Gastrocnemius medialis (tissue), 4 donors: ENCODE data around the gene MAPK14. TPM values are rescaled to one million over a fixed set of nuclear protein-coding genes. Genes with fewer than 3 reads are reported as not detected.

Experiments
- ATAC-seq, 2 donors: fragments of 150-250 bp; one replicate each; pipeline ENCODE4 v1.9.1; 2016
- DNase-seq, 2 donors: peaks; one replicate each; pipeline ENCODE4 v3.0.0-alpha.2; 2019
- H3K27ac ChIP-seq, 4 donors: fragments of 200-600 bp; sonication (generic); 1 replicate in 1 of 4; 2 replicates in 3 of 4; pipeline ENCODE4 v1.5.1; 2016 to 2018; ENCODE audit warnings: mild to moderate bottlenecking in 2 of 4, moderate library complexity in 1 of 4
- H3K27me3 ChIP-seq, 3 donors: fragments of 200-600 bp; sonication (generic) in 2 of 3; 1 replicate in 1 of 3; 2 replicates in 2 of 3; pipeline versions ENCODE4 v1.5.1 to v1.6.0; 2016 to 2019; ENCODE audit warnings: mild to moderate bottlenecking in 1 of 3, moderate library complexity in 1 of 3
- H3K36me3 ChIP-seq, 2 donors: fragments of 200-600 bp; sonication (generic) in 1 of 2; one replicate each; pipeline ENCODE4 v1.5.1; 2017 to 2018
- H3K4me1 ChIP-seq, 2 donors: fragments of 200-600 bp; sonication (generic) in 1 of 2; one replicate each; pipeline ENCODE4 v1.5.1; 2016 to 2017; ENCODE audit warnings: mild to moderate bottlenecking in 2 of 2
- H3K4me3 ChIP-seq, 4 donors: fragments of 200-600 bp; sonication (generic) in 3 of 4; 1 replicate in 1 of 4; 2 replicates in 3 of 4; pipeline ENCODE4 v1.5.1; 2016 to 2019; ENCODE audit warnings: mild to moderate bottlenecking in 2 of 4
- H3K9me3 ChIP-seq, 3 donors: fragments of 200-600 bp; sonication (generic) in 2 of 3; 1 replicate in 1 of 3; 2 replicates in 2 of 3; pipeline ENCODE4 v1.5.1; 2016 to 2019
- POLR2A ChIP-seq, 2 donors: fragments of 450-650 bp; IDR thresholded peaks; one replicate each; pipeline ENCODE4 v1.6.1; 2017; ENCODE audit warnings: antibody characterized with exemption in 2 of 2, mild to moderate bottlenecking in 2 of 2, moderate library complexity in 2 of 2
- in situ Hi-C, 4 donors: fragments of 200-750 bp; cut with MboI; loops; one replicate each; pipeline versions ENCODE4 v1.15.0 to v1.8.0; 2017; ENCODE audit warnings: low sequenced_read_pairs in 4 of 4
- intact Hi-C: fragments of 100-400 bp; cut with DNase I; formaldehyde crosslinking; loops from one replicate; pipeline ENCODE4 v1.15.1; 2023; ENCODE audit warnings: low total_unique reads
- total RNA-seq, 4 donors: library from RNA; depleted of rRNA; stranded (reverse); fragments of >200 nt; gene quantifications; one replicate each; pipeline versions ENCODE4 v1.1.0 to v1.2.3, GENCODE V29; 2016
- TF ChIP-seq, protein P1 (sequence below), 5 experiments: fragments of 450-650 bp in 3 of 5; fragments of 200-600 bp in 2 of 5; sonication (generic) in 2 of 5; IDR thresholded peaks in 4 of 5; conservative IDR thresholded peaks in 1 of 5; 1 replicate in 4 of 5; 2 replicates in 1 of 5; pipeline ENCODE4 v1.5.1; 2016 to 2019; ENCODE audit warnings: antibody characterized with exemption in 5 of 5, mild to moderate bottlenecking in 3 of 5, moderate library complexity in 3 of 5

MAPK14 gene
- total RNA-seq, 4 donors from 2014 or later, result 37.6 to 42.4 (median 40.2) TPM

- intact Hi-C loops (no loop called here), in situ Hi-C loops (loop anchor here in 2 of 4 donors (10.0 to 25.0 kb wide), 2 partner anchors 78 to 245 kb away; partner anchors contain the start of gene BRPF3 (in 1 of the 2))
- no peak for ATAC-seq
- Histone ChIP-seq H3K9me3 (no peaks in the 10 kb centered on the region), H3K4me1 (peaks cover 19 to 49% of the 10 kb centered on the region in 2 donors), H3K27me3 (no peaks in the 10 kb centered on the region), H3K27ac (peak overlapping the region in 1 of 4 donors; percentile 51), H3K36me3 (peaks cover 0 to under 1% of the 10 kb centered on the region in 2 donors), H3K4me3 (no peak overlapping the region)
- TF ChIP-seq, protein P1, sequence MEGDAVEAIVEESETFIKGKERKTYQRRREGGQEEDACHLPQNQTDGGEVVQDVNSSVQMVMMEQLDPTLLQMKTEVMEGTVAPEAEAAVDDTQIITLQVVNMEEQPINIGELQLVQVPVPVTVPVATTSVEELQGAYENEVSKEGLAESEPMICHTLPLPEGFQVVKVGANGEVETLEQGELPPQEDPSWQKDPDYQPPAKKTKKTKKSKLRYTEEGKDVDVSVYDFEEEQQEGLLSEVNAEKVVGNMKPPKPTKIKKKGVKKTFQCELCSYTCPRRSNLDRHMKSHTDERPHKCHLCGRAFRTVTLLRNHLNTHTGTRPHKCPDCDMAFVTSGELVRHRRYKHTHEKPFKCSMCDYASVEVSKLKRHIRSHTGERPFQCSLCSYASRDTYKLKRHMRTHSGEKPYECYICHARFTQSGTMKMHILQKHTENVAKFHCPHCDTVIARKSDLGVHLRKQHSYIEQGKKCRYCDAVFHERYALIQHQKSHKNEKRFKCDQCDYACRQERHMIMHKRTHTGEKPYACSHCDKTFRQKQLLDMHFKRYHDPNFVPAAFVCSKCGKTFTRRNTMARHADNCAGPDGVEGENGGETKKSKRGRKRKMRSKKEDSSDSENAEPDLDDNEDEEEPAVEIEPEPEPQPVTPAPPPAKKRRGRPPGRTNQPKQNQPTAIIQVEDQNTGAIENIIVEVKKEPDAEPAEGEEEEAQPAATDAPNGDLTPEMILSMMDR (IDR thresholded peaks at IDR 0.05 in 4 of 5, conservative IDR thresholded peaks at IDR 0.05 in 1 of 5), result no peak
- TF ChIP-seq POLR2A (IDR thresholded peaks at IDR 0.05), result no peak
- DNase-seq, result no peak
Measured at GRCh38 chr6:36116943-36117342, 89.3 kb downstream of the MAPK14 start.

DNA sequence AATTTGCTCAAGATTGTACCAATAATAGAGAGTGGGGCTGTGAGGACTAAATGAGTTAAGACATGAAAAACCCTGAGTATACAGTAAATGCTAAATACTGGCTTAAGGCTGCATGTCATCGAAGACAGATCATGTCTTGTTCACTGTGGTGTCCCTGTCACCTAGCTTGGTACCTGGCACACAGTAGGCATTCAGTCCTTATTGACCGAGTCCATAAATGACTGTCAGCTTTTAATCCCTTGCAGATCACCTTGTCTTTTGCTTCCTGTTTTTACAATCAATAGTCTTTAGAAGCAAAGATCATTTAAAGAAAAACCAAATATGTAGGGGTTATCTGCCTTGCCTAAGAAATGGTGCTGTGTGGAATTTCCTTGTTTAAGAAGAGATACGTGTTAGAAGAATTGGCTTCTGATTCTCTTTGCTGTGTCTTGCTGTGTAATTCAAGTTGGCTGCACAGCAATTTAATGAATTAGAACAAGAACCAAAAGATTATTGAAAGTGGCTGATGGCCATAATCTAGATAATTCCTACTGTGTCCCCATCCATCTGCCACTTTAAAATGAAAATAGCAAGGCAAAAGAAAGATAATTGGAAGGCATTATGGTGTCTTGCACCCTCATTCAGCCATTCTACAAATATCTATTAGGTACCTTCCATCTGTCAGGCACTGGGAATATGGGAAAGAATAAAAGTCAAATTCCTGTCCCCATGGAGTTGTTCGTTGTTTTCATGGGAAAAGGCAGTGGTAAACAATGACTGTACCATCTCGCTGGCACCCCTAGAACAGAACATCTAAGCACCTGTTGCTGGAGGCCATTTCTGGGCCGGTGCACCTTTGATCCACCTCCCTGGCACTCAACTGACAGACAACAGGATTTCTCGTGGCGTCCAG is 90.3 kb downstream of the MAPK14 start:
- Histone ChIP-seq H3K4me1 (peaks cover 19 to 49% of the 10 kb centered on the region in 2 donors), H3K9me3 (no peaks in the 10 kb centered on the region), H3K27me3 (no peaks in the 10 kb centered on the region), H3K27ac (peak overlapping the region; percentile 51 to 59 (median 54)), H3K36me3 (no peaks in the 10 kb centered on the region), H3K4me3 (no peak overlapping the region)
- intact Hi-C loops (no loop called here), in situ Hi-C loops (loop anchor here in 2 of 4 donors (10.0 to 25.0 kb wide), 2 partner anchors 77 to 244 kb away; partner anchors contain the start of gene BRPF3 (in 1 of the 2))
- no peak for DNase-seq
- TF ChIP-seq, protein P1 (IDR thresholded peaks at IDR 0.05 in 4 of 5, conservative IDR thresholded peaks at IDR 0.05 in 1 of 5), result no peak
- TF ChIP-seq POLR2A (IDR thresholded peaks at IDR 0.05), result no peak
- no peak for ATAC-seq

- Histone ChIP-seq H3K36me3 (no peaks in the 10 kb centered on the region), H3K27me3 (no peaks in the 10 kb centered on the region), H3K4me3 (no peak overlapping the region), H3K9me3 (no peaks in the 10 kb centered on the region), H3K27ac (peak overlapping the region; percentile 51 to 62 (median 55)), H3K4me1 (peaks cover 15 to 47% of the 10 kb centered on the region in 2 donors)
- DNase-seq, result peak; percentile 52 to 68
- in situ Hi-C loops, result loop anchor here in 2 of 4 donors (10.0 to 25.0 kb wide), 2 partner anchors 76 to 244 kb away; partner anchors contain the start of gene BRPF3 (in 1 of the 2)
- intact Hi-C loops, result no loop called here
- peak; percentile 65 to 67 for ATAC-seq
- TF ChIP-seq, protein P1 (IDR thresholded peaks at IDR 0.05 in 4 of 5, conservative IDR thresholded peaks at IDR 0.05 in 1 of 5), result no peak
- no peak for TF ChIP-seq POLR2A (IDR thresholded peaks at IDR 0.05)
Measured at GRCh38 chr6:36118550-36119107, 91.0 kb downstream of the MAPK14 start.

- no peak for TF ChIP-seq POLR2A (IDR thresholded peaks at IDR 0.05)
- H3K36me3 ChIP-seq, result no peaks in the 10 kb centered on the region
- no peak overlapping the region for H3K4me3 ChIP-seq
- peak overlapping the region in 3 of 4 donors; percentile 51 to 62 (median 59) for H3K27ac ChIP-seq
- intact Hi-C loops, result no loop called here
- in situ Hi-C loops, result loop anchor here in 2 of 4 donors (10.0 to 25.0 kb wide), 2 partner anchors 76 to 243 kb away; partner anchors contain the start of gene BRPF3 (in 1 of the 2)
- peaks cover 11 to 42% of the 10 kb centered on the region in 2 donors for H3K4me1 ChIP-seq
- DNase-seq (no peak), ATAC-seq (no peak)
- H3K9me3 ChIP-seq, result no peaks in the 10 kb centered on the region
- no peaks in the 10 kb centered on the region for H3K27me3 ChIP-seq
Measured at GRCh38 chr6:36119209-36119608, 91.6 kb downstream of the MAPK14 start.
